ENCODE measurements around the gene MXD1. TPM values are rescaled to one million over a fixed set of nuclear protein-coding genes. Genes with fewer than 3 reads are reported as not detected.

MXD1 gene
- total and polyA plus RNA-seq, 2 of the 4 experiments (the other 2 are of a cell fraction): 2.0 to 3.7 TPM

DNA sequence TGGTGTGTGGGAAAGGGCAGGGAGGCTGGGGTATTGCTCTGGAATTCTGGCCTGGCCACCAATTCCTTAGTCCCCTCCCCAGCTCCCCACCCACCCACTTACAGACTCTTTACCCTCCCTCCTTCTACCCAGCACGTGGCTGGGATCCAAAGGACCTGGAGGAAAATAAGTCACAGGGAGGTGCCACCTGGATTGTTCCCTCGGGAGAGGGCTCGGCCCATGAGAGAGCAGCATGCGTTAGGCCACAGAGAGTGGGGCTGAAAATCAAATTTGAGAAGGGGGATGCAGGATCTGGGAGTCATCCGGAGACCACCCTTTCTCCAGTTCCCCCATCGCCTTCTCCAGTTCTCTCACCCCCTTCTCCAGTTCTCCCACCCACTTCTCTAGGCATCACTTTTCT is 43.6 kb downstream of the MXD1 start:
- BruUV-seq (replicated peaks): no TSS peak
- no peaks in the 10 kb centered on the region for H3K79me1 ChIP-seq (ENCODE audit: low read depth in 1 of 2, low read length in 2 of 2)
- peaks cover 38% of the 10 kb centered on the region for H3K27me3 ChIP-seq (ENCODE audit: control insufficient read depth, insufficient read depth, low read length)
- no peak overlapping the region for H3K9ac ChIP-seq (ENCODE audit: low read depth, low read length)
- no peak overlapping the region for H4K8ac ChIP-seq (ENCODE audit: low read depth in 2 of 2, low read length in 2 of 2)
- H2BK20ac ChIP-seq (ENCODE audit: low read depth, low read length): no peak overlapping the region
- no peak overlapping the region for H3K4ac ChIP-seq (ENCODE audit: low read depth, low read length)
- no peaks in the 10 kb centered on the region for H3K4me1 ChIP-seq (ENCODE audit: control insufficient read depth, insufficient read depth, low read length)
- H3K9me3 ChIP-seq (ENCODE audit: control insufficient read depth, insufficient read depth, low read length): no peaks in the 10 kb centered on the region
- no peak overlapping the region for H2AK5ac ChIP-seq (ENCODE audit: low read depth, low read length)
- ATAC-seq (ENCODE audit: low read depth) (no peak), DNase-seq (no peak)
- H2BK120ac ChIP-seq (ENCODE audit: low read depth, low read length): no peak overlapping the region
- H3K4me3 ChIP-seq (ENCODE audit: insufficient read depth, low read depth, low read length): no peak overlapping the region
- H3K56ac ChIP-seq (ENCODE audit: extremely low read depth, insufficient read depth, low read length): no peak overlapping the region
- H4K91ac ChIP-seq (ENCODE audit: insufficient read depth, low read depth, low read length): no peak overlapping the region
- H2AK9ac ChIP-seq (replicated peaks; ENCODE audit: low read depth, low read length, poor library complexity): no peak overlapping the region
- no peaks in the 10 kb centered on the region for H4K20me1 ChIP-seq (ENCODE audit: insufficient read depth, low read length)
- intact Hi-C loops (cut with micrococcal nuclease): no loop called here
- H3K36me3 ChIP-seq (ENCODE audit: control insufficient read depth, insufficient read depth, low read length): no peaks in the 10 kb centered on the region
- no peak overlapping the region for H4K5ac ChIP-seq (ENCODE audit: low read depth, low read length)
- H3K9me1 ChIP-seq (ENCODE audit: insufficient read depth, low read length): peaks cover 3% of the 10 kb centered on the region; the same call in 1 of the 2 replicates
- in situ Hi-C loops (cut with MboI; ENCODE audit: low sequenced_read_pairs): no loop called here
- no peak overlapping the region for H3K4me2 ChIP-seq (ENCODE audit: low read depth, low read length)
- H3K27ac ChIP-seq (ENCODE audit: insufficient read depth, low read length): no peak overlapping the region
- no CpG with 5 or more reads among the region's 6 CpGs for WGBS, 2 experiments (ENCODE audit: extremely low coverage in 2 of 2, insufficient read length in 1 of 2)
- no peak overlapping the region for H3K18ac ChIP-seq (ENCODE audit: low read depth, low read length)
- dilution Hi-C loops (cut with HindIII; ENCODE audit: low sequenced_read_pairs, unreplicated experiment): no loop called here
- H2AFZ ChIP-seq (replicated peaks; ENCODE audit: low read length, poor library complexity): no peak overlapping the region
- CTCF ChIA-PET: no interaction called here
- POLR2A ChIA-PET (ENCODE audit: unreplicated experiment): no interaction called here
- no peak for TF ChIP-seq CHD1 (IDR thresholded peaks at IDR 0.05; ENCODE audit: low read depth, low read length)
- TF ChIP-seq, protein P1, sequence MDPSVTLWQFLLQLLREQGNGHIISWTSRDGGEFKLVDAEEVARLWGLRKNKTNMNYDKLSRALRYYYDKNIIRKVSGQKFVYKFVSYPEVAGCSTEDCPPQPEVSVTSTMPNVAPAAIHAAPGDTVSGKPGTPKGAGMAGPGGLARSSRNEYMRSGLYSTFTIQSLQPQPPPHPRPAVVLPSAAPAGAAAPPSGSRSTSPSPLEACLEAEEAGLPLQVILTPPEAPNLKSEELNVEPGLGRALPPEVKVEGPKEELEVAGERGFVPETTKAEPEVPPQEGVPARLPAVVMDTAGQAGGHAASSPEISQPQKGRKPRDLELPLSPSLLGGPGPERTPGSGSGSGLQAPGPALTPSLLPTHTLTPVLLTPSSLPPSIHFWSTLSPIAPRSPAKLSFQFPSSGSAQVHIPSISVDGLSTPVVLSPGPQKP (IDR thresholded peaks at IDR 0.05; ENCODE audit: borderline replicate concordance, low read depth, low read length): no peak
- no peak for TF ChIP-seq MXI1 (IDR thresholded peaks at IDR 0.05; ENCODE audit: borderline replicate concordance, low read depth, low read length)
- no peak for TF ChIP-seq MAZ (IDR thresholded peaks at IDR 0.05; ENCODE audit: borderline replicate concordance, low read depth, low read length)
- TF ChIP-seq SMC3 (IDR thresholded peaks at IDR 0.05; ENCODE audit: low read depth, low read length): no peak
- TF ChIP-seq, protein P2, sequence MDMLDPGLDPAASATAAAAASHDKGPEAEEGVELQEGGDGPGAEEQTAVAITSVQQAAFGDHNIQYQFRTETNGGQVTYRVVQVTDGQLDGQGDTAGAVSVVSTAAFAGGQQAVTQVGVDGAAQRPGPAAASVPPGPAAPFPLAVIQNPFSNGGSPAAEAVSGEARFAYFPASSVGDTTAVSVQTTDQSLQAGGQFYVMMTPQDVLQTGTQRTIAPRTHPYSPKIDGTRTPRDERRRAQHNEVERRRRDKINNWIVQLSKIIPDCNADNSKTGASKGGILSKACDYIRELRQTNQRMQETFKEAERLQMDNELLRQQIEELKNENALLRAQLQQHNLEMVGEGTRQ (IDR thresholded peaks at IDR 0.05; ENCODE audit: low read depth, low read length): no peak
- no peak overlapping the region for H3K14ac ChIP-seq (replicated peaks; ENCODE audit: low read depth, low read length)
- no peak overlapping the region for H2BK15ac ChIP-seq (ENCODE audit: low read depth, low read length)
- no peak overlapping the region for H3K23ac ChIP-seq (ENCODE audit: low read depth, low read length)
- no peak overlapping the region for H2BK5ac ChIP-seq (ENCODE audit: low read depth, low read length, poor library complexity, severe bottlenecking)
